ENCODE results near the gene CPD. TPM values are rescaled to one million over a fixed set of nuclear protein-coding genes. Genes with fewer than 3 reads are reported as not detected.
"Not testable (repeated sequence)": the region's sequence is repeated elsewhere in the genome, so short reads cannot be mapped to it uniquely, and the experiment has no call there.

Gene CPD
- total RNA-seq, 2 experiments from 2014 or later: 26.2 to 30.7 TPM

- no peak for TF ChIP-seq CTCF (IDR thresholded peaks at IDR 0.05)
- Mint-ChIP-seq H3K4me3 (no peak overlapping the region), H3K36me3 (ENCODE audit: low read depth) (peaks cover 37% of the 10 kb centered on the region), H3K27ac (no peak overlapping the region), H3K9me3 (no peaks in the 10 kb centered on the region), H3K4me1 (ENCODE audit: low read depth) (peaks cover 30% of the 10 kb centered on the region), H3K27me3 (no peaks in the 10 kb centered on the region)
- DNase-seq (no peak), ATAC-seq (ENCODE audit: poor library complexity) (no peak)
- Histone ChIP-seq H3K4me1 (ENCODE audit: insufficient read depth, low read length) (no peaks in the 10 kb centered on the region), H3K9me3 (ENCODE audit: control insufficient read depth in 1 of 2, insufficient read depth in 1 of 2, low read length in 2 of 2) (no peaks in the 10 kb centered on the region), H3K4me3 (ENCODE audit: low read length) (no peak overlapping the region), H3K36me3 (ENCODE audit: insufficient read depth, low read length) (peaks cover 5% of the 10 kb centered on the region), H3K27ac (ENCODE audit: low read depth in 1 of 2, low read length in 2 of 2) (no peak overlapping the region), H3K27me3 (ENCODE audit: control insufficient read depth in 1 of 2, insufficient read depth in 2 of 2, low read length in 2 of 2) (no peaks in the 10 kb centered on the region)
- CTCF ChIA-PET: no interaction called here
- POLR2A ChIA-PET: no interaction called here
- intact Hi-C loops (cut with DNase I, micrococcal nuclease): no loop called here
Measured at GRCh38 chr17:30398328-30399041, 19.8 kb downstream of the CPD start.

- no peaks in the 10 kb centered on the region for H3K9me3 ChIP-seq (ENCODE audit: control insufficient read depth in 1 of 2, insufficient read depth in 1 of 2, low read length in 2 of 2)
- TF ChIP-seq CTCF (IDR thresholded peaks at IDR 0.05): no peak
- H3K4me1 ChIP-seq (ENCODE audit: insufficient read depth, low read length): no peaks in the 10 kb centered on the region
- ChIA-PET POLR2A (no interaction called here), CTCF (no interaction called here)
- H3K36me3 ChIP-seq (ENCODE audit: insufficient read depth, low read length): peaks cover 7% of the 10 kb centered on the region
- H3K4me3 Mint-ChIP-seq: no peak overlapping the region
- intact Hi-C loops (cut with DNase I, micrococcal nuclease): no loop called here
- peaks cover 41% of the 10 kb centered on the region for H3K36me3 Mint-ChIP-seq (ENCODE audit: low read depth)
- H3K4me3 ChIP-seq (ENCODE audit: low read length): no peak overlapping the region
- no peak overlapping the region for H3K27ac ChIP-seq (ENCODE audit: low read depth in 1 of 2, low read length in 2 of 2)
- ATAC-seq (ENCODE audit: poor library complexity): no peak
- H3K27me3 ChIP-seq (ENCODE audit: control insufficient read depth in 1 of 2, insufficient read depth in 2 of 2, low read length in 2 of 2): no peaks in the 10 kb centered on the region
- H3K27ac Mint-ChIP-seq: no peak overlapping the region
- H3K27me3 Mint-ChIP-seq: no peaks in the 10 kb centered on the region
- H3K9me3 Mint-ChIP-seq: no peaks in the 10 kb centered on the region
- H3K4me1 Mint-ChIP-seq (ENCODE audit: low read depth): peaks cover 23% of the 10 kb centered on the region
- no peak for DNase-seq
Measured at GRCh38 chr17:30401097-30401496, 22.4 kb downstream of the CPD start.

GRCh38 chr17:30405161-30405560 is 26.4 kb downstream of the CPD start:
- Histone ChIP-seq H3K4me1 (ENCODE audit: insufficient read depth, low read length) (no peaks in the 10 kb centered on the region), H3K27me3 (ENCODE audit: control insufficient read depth in 1 of 2, insufficient read depth in 2 of 2, low read length in 2 of 2) (no peaks in the 10 kb centered on the region), H3K4me3 (ENCODE audit: low read length) (no peak overlapping the region), H3K27ac (ENCODE audit: low read depth in 1 of 2, low read length in 2 of 2) (no peak overlapping the region), H3K36me3 (ENCODE audit: insufficient read depth, low read length) (peaks cover 7% of the 10 kb centered on the region), H3K9me3 (ENCODE audit: control insufficient read depth in 1 of 2, insufficient read depth in 1 of 2, low read length in 2 of 2) (no peaks in the 10 kb centered on the region)
- no peak for TF ChIP-seq CTCF (IDR thresholded peaks at IDR 0.05)
- peaks cover 34% of the 10 kb centered on the region for H3K4me1 Mint-ChIP-seq (ENCODE audit: low read depth)
- ChIA-PET CTCF (interaction anchor here (1.2 kb wide), 1 partner anchor 65 kb away, joined by 3 read pairs; no protein-coding TSS in a partner anchor), POLR2A (no interaction called here)
- no peaks in the 10 kb centered on the region for H3K9me3 Mint-ChIP-seq
- H3K36me3 Mint-ChIP-seq (ENCODE audit: low read depth): peaks cover 39% of the 10 kb centered on the region
- ATAC-seq (ENCODE audit: poor library complexity): no peak
- DNase-seq: no peak
- intact Hi-C loops (cut with DNase I, micrococcal nuclease): no loop called here
- H3K4me3 Mint-ChIP-seq: no peak overlapping the region
- no peak overlapping the region for H3K27ac Mint-ChIP-seq
- no peaks in the 10 kb centered on the region for H3K27me3 Mint-ChIP-seq

- DNase-seq; H3K36me3 Mint-ChIP-seq (ENCODE audit: low read depth); ATAC-seq (ENCODE audit: poor library complexity); CTCF ChIA-PET; H3K27me3 ChIP-seq (ENCODE audit: control insufficient read depth in 1 of 2, insufficient read depth in 2 of 2, low read length in 2 of 2); POLR2A ChIA-PET; H3K4me3 ChIP-seq (ENCODE audit: low read length); H3K27ac ChIP-seq (ENCODE audit: low read depth in 1 of 2, low read length in 2 of 2); H3K27me3 Mint-ChIP-seq; H3K9me3 ChIP-seq (ENCODE audit: control insufficient read depth in 1 of 2, insufficient read depth in 1 of 2, low read length in 2 of 2); intact Hi-C loops (cut with DNase I, micrococcal nuclease); H3K4me3 Mint-ChIP-seq; H3K4me1 ChIP-seq (ENCODE audit: insufficient read depth, low read length); H3K27ac Mint-ChIP-seq; H3K36me3 ChIP-seq (ENCODE audit: insufficient read depth, low read length); H3K9me3 Mint-ChIP-seq: not testable (repeated sequence)
- H3K4me1 Mint-ChIP-seq (ENCODE audit: low read depth): peaks cover 36% of the 10 kb centered on the region
Measured at GRCh38 chr17:30410627-30411026, 31.9 kb downstream of the CPD start.

GRCh38 chr17:30412008-30412496 is 33.3 kb downstream of the CPD start:
- H3K4me3 ChIP-seq (ENCODE audit: low read length); ATAC-seq (ENCODE audit: poor library complexity); CTCF ChIA-PET; intact Hi-C loops (cut with DNase I, micrococcal nuclease); H3K4me1 ChIP-seq (ENCODE audit: insufficient read depth, low read length); H3K4me3 Mint-ChIP-seq; POLR2A ChIA-PET; H3K36me3 ChIP-seq (ENCODE audit: insufficient read depth, low read length); H3K9me3 ChIP-seq (ENCODE audit: control insufficient read depth in 1 of 2, insufficient read depth in 1 of 2, low read length in 2 of 2); H3K27ac ChIP-seq (ENCODE audit: low read depth in 1 of 2, low read length in 2 of 2); H3K36me3 Mint-ChIP-seq (ENCODE audit: low read depth); H3K27ac Mint-ChIP-seq; DNase-seq; H3K9me3 Mint-ChIP-seq; H3K27me3 ChIP-seq (ENCODE audit: control insufficient read depth in 1 of 2, insufficient read depth in 2 of 2, low read length in 2 of 2); H3K27me3 Mint-ChIP-seq: not testable (repeated sequence)
- H3K4me1 Mint-ChIP-seq (ENCODE audit: low read depth): peaks cover 33% of the 10 kb centered on the region

All from CD4-positive, alpha-beta T cell (primary cell).